Neutrophil (primary cell): Measurements from ENCODE around the gene IGLL1.

ENCODE experiments used
- H3K27ac ChIP-seq: fragments of 200-600 bp; sonication (generic); 2 replicates; pipeline ENCODE4 v1.5.1; 2016; ENCODE audit warnings: mild to moderate bottlenecking, moderate library complexity
- H3K27me3 ChIP-seq: fragments of 200-600 bp; sonication (generic); 2 replicates; pipeline ENCODE4 v1.6.0; 2016; ENCODE audit warnings: mild to moderate bottlenecking
- H3K36me3 ChIP-seq: fragments of 200-600 bp; sonication (generic); 2 replicates; pipeline ENCODE4 v1.5.1; 2017
- H3K4me1 ChIP-seq, 2 experiments: fragments of 200-600 bp in 1 of 2; sonication (generic) in 1 of 2; 1 replicate in 1 of 2; 2 replicates in 1 of 2; pipeline versions ENCODE4 v1.5.1 to v1.6.1; 2013 to 2016; ENCODE audit warnings: low read depth in 1 of 2, low read length in 1 of 2, mild to moderate bottlenecking in 1 of 2, moderate library complexity in 1 of 2; ENCODE audit not compliant: control insufficient read depth in 1 of 2, insufficient read depth in 1 of 2
- H3K4me3 ChIP-seq, 2 experiments: fragments of 200-600 bp in 1 of 2; sonication (generic) in 1 of 2; 1 replicate in 1 of 2; 2 replicates in 1 of 2; pipeline ENCODE4 v1.5.1; 2013 to 2016; ENCODE audit warnings: low read depth in 1 of 2, low read length in 1 of 2, mild to moderate bottlenecking in 1 of 2, moderate library complexity in 1 of 2
- H3K9me3 ChIP-seq: fragments of 200-600 bp; sonication (generic); 2 replicates; pipeline ENCODE4 v1.5.1; 2016
- TF ChIP-seq, protein P1 (sequence below): fragments of 200-600 bp; sonication (generic); IDR thresholded peaks from 2 replicates; pipeline ENCODE4 v1.5.1; 2016; ENCODE audit warnings: antibody characterized with exemption

The IGLL1 gene

GRCh38 chr22:23621082-23621780 is 41.1 kb upstream of the IGLL1 start:
- no peaks in the 10 kb centered on the region for H3K4me1 ChIP-seq
- TF ChIP-seq, protein P1, sequence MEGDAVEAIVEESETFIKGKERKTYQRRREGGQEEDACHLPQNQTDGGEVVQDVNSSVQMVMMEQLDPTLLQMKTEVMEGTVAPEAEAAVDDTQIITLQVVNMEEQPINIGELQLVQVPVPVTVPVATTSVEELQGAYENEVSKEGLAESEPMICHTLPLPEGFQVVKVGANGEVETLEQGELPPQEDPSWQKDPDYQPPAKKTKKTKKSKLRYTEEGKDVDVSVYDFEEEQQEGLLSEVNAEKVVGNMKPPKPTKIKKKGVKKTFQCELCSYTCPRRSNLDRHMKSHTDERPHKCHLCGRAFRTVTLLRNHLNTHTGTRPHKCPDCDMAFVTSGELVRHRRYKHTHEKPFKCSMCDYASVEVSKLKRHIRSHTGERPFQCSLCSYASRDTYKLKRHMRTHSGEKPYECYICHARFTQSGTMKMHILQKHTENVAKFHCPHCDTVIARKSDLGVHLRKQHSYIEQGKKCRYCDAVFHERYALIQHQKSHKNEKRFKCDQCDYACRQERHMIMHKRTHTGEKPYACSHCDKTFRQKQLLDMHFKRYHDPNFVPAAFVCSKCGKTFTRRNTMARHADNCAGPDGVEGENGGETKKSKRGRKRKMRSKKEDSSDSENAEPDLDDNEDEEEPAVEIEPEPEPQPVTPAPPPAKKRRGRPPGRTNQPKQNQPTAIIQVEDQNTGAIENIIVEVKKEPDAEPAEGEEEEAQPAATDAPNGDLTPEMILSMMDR: no peak
- no peaks in the 10 kb centered on the region for H3K9me3 ChIP-seq
- H3K4me3 ChIP-seq: no peak overlapping the region
- H3K36me3 ChIP-seq: peaks cover 5% of the 10 kb centered on the region
- no peak overlapping the region for H3K27ac ChIP-seq
- no peaks in the 10 kb centered on the region for H3K27me3 ChIP-seq

GRCh38 chr22:23613193-23613972 is 33.3 kb upstream of the IGLL1 start:
- H3K27me3 ChIP-seq: no peaks in the 10 kb centered on the region
- peaks cover 16 to 17% of the 10 kb centered on the region in 2 experiments for H3K4me1 ChIP-seq
- TF ChIP-seq, protein P1: no peak
- no peak overlapping the region for H3K4me3 ChIP-seq
- no peak overlapping the region for H3K27ac ChIP-seq
- peaks cover 5% of the 10 kb centered on the region for H3K36me3 ChIP-seq
- H3K9me3 ChIP-seq: no peaks in the 10 kb centered on the region

GRCh38 chr22:23609983-23610781 is 30.1 kb upstream of the IGLL1 start:
- Histone ChIP-seq H3K27me3 (no peaks in the 10 kb centered on the region), H3K9me3 (no peaks in the 10 kb centered on the region), H3K4me3 (no peak overlapping the region), H3K27ac (peak overlapping the region; percentile 47), H3K36me3 (no peaks in the 10 kb centered on the region), H3K4me1 (peaks cover 16 to 17% of the 10 kb centered on the region in 2 experiments)
- TF ChIP-seq, protein P1: no peak

- TF ChIP-seq, protein P1: no peak
- Histone ChIP-seq H3K27ac (no peak overlapping the region), H3K4me1 (peaks cover 16 to 17% of the 10 kb centered on the region in 2 experiments), H3K27me3 (no peaks in the 10 kb centered on the region), H3K4me3 (no peak overlapping the region), H3K36me3 (no peaks in the 10 kb centered on the region), H3K9me3 (no peaks in the 10 kb centered on the region)
Observed at GRCh38 chr22:23608583-23608982, 28.5 kb upstream of the IGLL1 start.

GRCh38 chr22:23606204-23607131 is 26.4 kb upstream of the IGLL1 start:
- H3K4me3 ChIP-seq: no peak overlapping the region
- no peaks in the 10 kb centered on the region for H3K36me3 ChIP-seq
- no peak overlapping the region for H3K27ac ChIP-seq
- no peaks in the 10 kb centered on the region for H3K27me3 ChIP-seq
- peaks cover 16 to 17% of the 10 kb centered on the region in 2 experiments for H3K4me1 ChIP-seq
- TF ChIP-seq, protein P1: no peak
- H3K9me3 ChIP-seq: no peaks in the 10 kb centered on the region
